CD4-positive, alpha-beta memory T cell (primary cell): ENCODE measurements around the gene PRRT2. TPM values are rescaled to one million over a fixed set of nuclear protein-coding genes. Genes with fewer than 3 reads are reported as not detected.
A peak's percentile ranks its signal among the peaks of the same experiment; 100 is the strongest.
"Not testable (repeated sequence)": the region's sequence is repeated elsewhere in the genome, so short reads cannot be mapped to it uniquely, and the experiment has no call there.

Source experiments
- CTCF ChIA-PET: fragments of 350-600 bp; sonication (Branson Sonifier 250); formaldehyde crosslinking; loops from one replicate; lab custom pipeline; 2021; ENCODE audit warnings: inconsistent platforms; ENCODE audit not compliant: partially characterized antibody; lab: Charles Lee
- POLR2A ChIA-PET: fragments of 350-600 bp; sonication (Branson Sonifier 250); formaldehyde crosslinking; loops from one replicate; lab custom pipeline; 2021; ENCODE audit not compliant: partially characterized antibody; lab: Charles Lee
- DNase-seq, 5 donors: peaks; one replicate each; pipeline versions ENCODE4 v3.0.0 to v3.0.0-alpha.2; 2020 to 2022; ENCODE audit warnings: mixed read lengths in 1 of 5
- H3K27ac ChIP-seq: one replicate; pipeline ENCODE4 v1.7.0; 2013; ENCODE audit warnings: low read depth, low read length
- H3K27me3 ChIP-seq: 2 replicates; pipeline ENCODE4 v1.7.0; 2013; ENCODE audit warnings: mild to moderate bottlenecking, low read length, moderate library complexity; ENCODE audit not compliant: insufficient read depth
- H3K36me3 ChIP-seq: 2 replicates; pipeline ENCODE4 v1.7.0; 2013; ENCODE audit warnings: mild to moderate bottlenecking, low read length, moderate library complexity; ENCODE audit not compliant: insufficient read depth
- H3K4me1 ChIP-seq: 2 replicates; pipeline ENCODE4 v1.7.0; 2013; ENCODE audit warnings: mild to moderate bottlenecking, low read length, moderate library complexity; ENCODE audit not compliant: insufficient read depth
- H3K4me3 ChIP-seq, 2 donors: one replicate each; pipeline ENCODE4 v1.7.0; 2013; ENCODE audit warnings: low read length in 2 of 2, mild to moderate bottlenecking in 1 of 2
- H3K9me3 ChIP-seq, 2 donors: one replicate each; pipeline ENCODE4 v1.7.0; 2013; ENCODE audit warnings: low read length in 2 of 2, control low read depth in 1 of 2; ENCODE audit not compliant: control insufficient read depth in 1 of 2
- H3K27ac Mint-ChIP-seq, 7 donors: one replicate each; pipeline ENCODE4 v1.8.0; 2020 to 2021; ENCODE audit warnings: mixed read lengths in 7 of 7, mild to moderate bottlenecking in 6 of 7, inconsistent platforms in 3 of 7, moderate library complexity in 3 of 7
- H3K27me3 Mint-ChIP-seq, 2 donors: one replicate each; pipeline ENCODE4 v1.8.0; 2020 to 2021; ENCODE audit warnings: mixed read lengths in 2 of 2
- H3K36me3 Mint-ChIP-seq, 2 donors: one replicate each; pipeline ENCODE4 v1.8.0; 2020 to 2021; ENCODE audit warnings: mixed read lengths in 2 of 2, inconsistent platforms in 1 of 2, mild to moderate bottlenecking in 1 of 2
- H3K4me1 Mint-ChIP-seq, 4 donors: one replicate each; pipeline ENCODE4 v1.8.0; 2020 to 2021; ENCODE audit warnings: mixed read lengths in 4 of 4, mild to moderate bottlenecking in 1 of 4
- H3K4me3 Mint-ChIP-seq, 8 donors: one replicate each; pipeline ENCODE4 v1.8.0; 2020 to 2021; ENCODE audit warnings: mixed read lengths in 8 of 8, mild to moderate bottlenecking in 7 of 8, moderate library complexity in 6 of 8, inconsistent platforms in 3 of 8
- H3K9me3 Mint-ChIP-seq, 8 donors: one replicate each; pipeline ENCODE4 v1.8.0; 2020 to 2021; ENCODE audit warnings: mixed read lengths in 8 of 8, mild to moderate bottlenecking in 5 of 8, inconsistent platforms in 3 of 8, moderate library complexity in 1 of 8
- intact Hi-C: fragments of 100-400 bp; cut with micrococcal nuclease; formaldehyde crosslinking; loops from one replicate; pipeline ENCODE4 v1.15.1; 2023
- polyA plus RNA-seq, 2 donors: library from polyadenylated mRNA; unstranded; fragments of 300-500 nt; fragmentation: Illumina TruSeq; gene quantifications; one replicate each; pipeline ENCODE4 v1.2.3, GENCODE V29; 2021
- total RNA-seq, 2 experiments: library from RNA; stranded (reverse); gene quantifications; one replicate each; pipeline ENCODE4 v1.2.3, GENCODE V29; 2021

The PRRT2 gene
- total and polyA plus RNA-seq, 4 experiments from 2014 or later: 0.20 to 6.9 (median 3.3) TPM

DNA sequence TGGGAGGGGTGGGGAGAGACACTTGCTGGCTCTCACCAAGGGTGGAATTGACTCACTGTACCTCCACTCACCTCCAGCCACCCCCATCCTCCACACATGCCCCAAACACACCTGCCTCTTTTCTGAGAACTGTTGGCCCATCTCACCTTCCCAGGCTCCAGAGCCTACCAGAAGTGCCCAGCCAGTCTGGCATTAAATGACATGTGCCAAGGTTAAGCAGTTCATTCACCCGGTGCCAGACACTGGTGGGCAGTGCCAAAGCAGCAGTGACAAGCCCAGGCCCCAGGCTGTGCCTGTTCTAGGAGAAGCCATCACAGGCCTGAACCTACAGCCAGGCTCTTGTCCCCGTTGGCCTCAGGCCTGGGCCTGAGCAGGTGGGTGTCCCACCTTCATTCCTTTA, 19.5 kb downstream of the PRRT2 start:
- Histone ChIP-seq H3K9me3 (no peaks in the 10 kb centered on the region), H3K4me1 (peaks cover 40% of the 10 kb centered on the region), H3K36me3 (peaks cover 42% of the 10 kb centered on the region), H3K27ac (no peak overlapping the region), H3K4me3 (no peak overlapping the region), H3K27me3 (no peaks in the 10 kb centered on the region)
- intact Hi-C loops: no loop called here
- Mint-ChIP-seq H3K4me3 (no peak overlapping the region), H3K36me3 (peaks cover 25 to 41% of the 10 kb centered on the region in 2 donors), H3K27me3 (no peaks in the 10 kb centered on the region), H3K9me3 (no peaks in the 10 kb centered on the region), H3K27ac (peak overlapping the region in 4 of 7 donors; percentile 44 to 80 (median 76)), H3K4me1 (peaks cover 18 to 46% (median 25%) of the 10 kb centered on the region in 4 donors)
- CTCF ChIA-PET: no interaction called here
- POLR2A ChIA-PET: no interaction called here
- peak in 1 of 5 donors; percentile 2 for DNase-seq

- peaks cover 52% of the 10 kb centered on the region for H3K36me3 ChIP-seq
- ChIA-PET CTCF (interaction anchor here (0.9 to 1.7 kb wide), 4 partner anchors 15 to 133 kb away, joined by 3 to 4 read pairs (median 3); partner anchors contain the start of gene PAGR1), POLR2A (interaction anchor here (0.6 to 3.4 kb wide), 4 partner anchors 9 to 94 kb away, joined by 4 to 11 read pairs (median 5); no protein-coding TSS in a partner anchor)
- Mint-ChIP-seq H3K27ac (peak overlapping the region in 1 of 7 donors; percentile 84), H3K4me1 (peaks cover 8 to 34% (median 14%) of the 10 kb centered on the region in 4 donors), H3K36me3 (peaks cover 35 to 52% of the 10 kb centered on the region in 2 donors)
- H3K4me1 ChIP-seq: peaks cover 23% of the 10 kb centered on the region
- H3K27ac ChIP-seq, intact Hi-C loops, H3K27me3 ChIP-seq, H3K9me3 ChIP-seq, H3K9me3 Mint-ChIP-seq, H3K27me3 Mint-ChIP-seq, H3K4me3 ChIP-seq, H3K4me3 Mint-ChIP-seq, DNase-seq: not testable (repeated sequence)
Measured at GRCh38 chr16:29833219-29833618, 21.2 kb downstream of the PRRT2 start.

- Mint-ChIP-seq H3K36me3 (peaks cover 37 to 60% of the 10 kb centered on the region in 2 donors), H3K27ac (peak overlapping the region in 3 of 7 donors; percentile 42 to 70 (median 65))
- POLR2A ChIA-PET: interaction anchor here (0.6 to 3.4 kb wide), 5 partner anchors 13 to 631 kb away, joined by 4 to 11 read pairs (median 5); no protein-coding TSS in a partner anchor
Measured at GRCh38 chr16:29834079-29834478, 22.1 kb downstream of the PRRT2 start.

DNA sequence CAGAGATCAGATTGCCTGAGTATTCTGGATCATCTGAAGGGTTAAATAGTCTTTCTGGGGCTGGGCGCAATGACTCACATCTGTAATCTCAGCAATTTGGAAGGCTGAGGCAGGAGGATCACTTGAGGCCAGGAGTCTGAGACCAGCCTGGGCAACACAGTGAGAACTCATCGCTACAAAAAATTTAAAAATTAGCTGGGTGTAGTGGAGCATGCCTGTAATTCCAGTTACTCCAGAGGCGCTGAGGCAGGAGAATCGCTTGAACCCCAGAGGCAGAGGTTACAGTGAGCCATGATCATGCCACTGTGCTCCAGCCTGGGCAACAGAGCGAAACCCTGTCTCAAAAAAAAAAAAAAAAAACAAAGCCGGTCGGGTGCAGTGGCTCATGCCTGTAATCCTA, 23.9 kb downstream of the PRRT2 start:
- no peak overlapping the region for H3K4me3 ChIP-seq
- intact Hi-C loops: no loop called here
- H3K36me3 Mint-ChIP-seq: peaks cover 41 to 69% of the 10 kb centered on the region in 2 donors
- DNase-seq: no peak
- no peaks in the 10 kb centered on the region for H3K27me3 ChIP-seq
- no peak overlapping the region for H3K27ac ChIP-seq
- H3K36me3 ChIP-seq: peaks cover 60% of the 10 kb centered on the region
- peak overlapping the region in 2 of 7 donors; percentile 79 for H3K27ac Mint-ChIP-seq
- H3K9me3 ChIP-seq: no peaks in the 10 kb centered on the region
- no peaks in the 10 kb centered on the region for H3K9me3 Mint-ChIP-seq
- H3K4me1 Mint-ChIP-seq: peaks cover under 1 to 9% (median 6%) of the 10 kb centered on the region in 4 donors
- CTCF ChIA-PET: interaction anchor here (0.7 kb wide), 1 partner anchor 35 kb away, joined by 3 read pairs; no protein-coding TSS in a partner anchor
- H3K4me3 Mint-ChIP-seq: no peak overlapping the region
- H3K4me1 ChIP-seq: peaks cover under 1% of the 10 kb centered on the region
- H3K27me3 Mint-ChIP-seq: no peaks in the 10 kb centered on the region
- POLR2A ChIA-PET: interaction anchor here (0.7 to 3.4 kb wide), 2 partner anchors 12 to 75 kb away, joined by 3 to 11 read pairs; no protein-coding TSS in a partner anchor

More at GRCh38 chr16:29834079-29834478, 22.1 kb downstream of the PRRT2 start:
- intact Hi-C loops: no loop called here
- peaks cover 59% of the 10 kb centered on the region for H3K36me3 ChIP-seq
- CTCF ChIA-PET: interaction anchor here (0.7 to 1.5 kb wide), 4 partner anchors 11 to 133 kb away, joined by 3 to 11 read pairs (median 4); no protein-coding TSS in a partner anchor
- no peaks in the 10 kb centered on the region for H3K27me3 Mint-ChIP-seq
- no peak overlapping the region for H3K4me3 Mint-ChIP-seq
- H3K9me3 ChIP-seq: no peaks in the 10 kb centered on the region
- H3K27ac ChIP-seq: no peak overlapping the region
- peaks cover 8 to 26% (median 14%) of the 10 kb centered on the region in 4 donors for H3K4me1 Mint-ChIP-seq
- no peaks in the 10 kb centered on the region for H3K27me3 ChIP-seq
- peak in 1 of 5 donors; percentile 17 for DNase-seq
- H3K4me1 ChIP-seq: peaks cover 14% of the 10 kb centered on the region
- no peak overlapping the region for H3K4me3 ChIP-seq
- H3K9me3 Mint-ChIP-seq: no peaks in the 10 kb centered on the region

GRCh38 chr16:29836623-29837022, 24.6 kb downstream of the PRRT2 start:
- Mint-ChIP-seq H3K4me1 (peaks cover 0 to 7% (median 5%) of the 10 kb centered on the region in 4 donors), H3K27me3 (no peaks in the 10 kb centered on the region), H3K27ac (no peak overlapping the region), H3K9me3 (no peaks in the 10 kb centered on the region), H3K36me3 (peaks cover 41 to 65% of the 10 kb centered on the region in 2 donors), H3K4me3 (no peak overlapping the region)
- POLR2A ChIA-PET: interaction anchor here (0.6 kb wide), 1 partner anchor 98 kb away, joined by 3 read pairs; no protein-coding TSS in a partner anchor
- Histone ChIP-seq H3K4me1 (no peaks in the 10 kb centered on the region), H3K36me3 (peaks cover 62% of the 10 kb centered on the region), H3K9me3 (no peaks in the 10 kb centered on the region), H3K27me3 (no peaks in the 10 kb centered on the region), H3K27ac (no peak overlapping the region), H3K4me3 (no peak overlapping the region)
- intact Hi-C loops: no loop called here
- peak in 1 of 5 donors; percentile 9 for DNase-seq
- CTCF ChIA-PET: interaction anchor here (0.6 to 0.7 kb wide), 2 partner anchors 10 to 36 kb away, joined by 3 read pairs; no protein-coding TSS in a partner anchor

- intact Hi-C loops: no loop called here
- no peaks in the 10 kb centered on the region for H3K27me3 ChIP-seq
- no peaks in the 10 kb centered on the region for H3K9me3 ChIP-seq
- DNase-seq: no peak
- Mint-ChIP-seq H3K4me3 (no peak overlapping the region), H3K9me3 (no peaks in the 10 kb centered on the region), H3K4me1 (peaks cover 0 to 3% (median under 1%) of the 10 kb centered on the region in 4 donors), H3K36me3 (peaks cover 40 to 67% of the 10 kb centered on the region in 2 donors), H3K27ac (no peak overlapping the region), H3K27me3 (no peaks in the 10 kb centered on the region)
- no peak overlapping the region for H3K27ac ChIP-seq
- H3K4me1 ChIP-seq: no peaks in the 10 kb centered on the region
- H3K36me3 ChIP-seq: peaks cover 68% of the 10 kb centered on the region
- no peak overlapping the region for H3K4me3 ChIP-seq
- ChIA-PET CTCF (interaction anchor here (1.0 to 3.1 kb wide), 2 partner anchors 8 to 11 kb away, joined by 3 to 18 read pairs; no protein-coding TSS in a partner anchor), POLR2A (interaction anchor here (0.6 to 1.5 kb wide), 3 partner anchors 10 to 30 kb away, joined by 3 to 9 read pairs (median 3); no protein-coding TSS in a partner anchor)
Measured at GRCh38 chr16:29837841-29838240, 25.8 kb downstream of the PRRT2 start.

DNA sequence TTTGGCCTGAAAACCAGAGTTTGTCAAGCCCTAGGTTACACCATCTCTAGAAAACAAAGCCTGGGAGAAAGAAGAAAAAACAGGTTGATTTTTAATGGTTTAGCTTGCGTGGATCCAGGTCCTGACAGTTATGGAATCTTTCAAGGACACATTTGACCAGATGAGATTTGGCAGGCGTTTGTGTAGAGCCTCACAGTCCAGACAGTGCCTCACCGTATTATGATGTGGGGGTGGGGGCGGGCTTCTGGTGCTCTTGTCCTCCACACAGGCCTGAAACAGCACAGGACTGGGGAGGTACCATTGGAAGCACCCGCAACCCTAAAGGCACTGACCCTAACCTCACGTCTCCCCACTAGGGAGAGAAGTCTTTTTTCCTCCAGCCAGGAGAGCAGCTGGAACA, 27.8 kb downstream of the PRRT2 start:
- POLR2A ChIA-PET: interaction anchor here (1.0 to 1.2 kb wide), 2 partner anchors 9 to 18 kb away, joined by 3 read pairs; no protein-coding TSS in a partner anchor
- Mint-ChIP-seq H3K9me3 (no peaks in the 10 kb centered on the region), H3K4me1 (peaks cover 0 to 3% (median 0%) of the 10 kb centered on the region in 4 donors), H3K36me3 (peaks cover 37 to 73% of the 10 kb centered on the region in 2 donors), H3K4me3 (no peak overlapping the region), H3K27ac (no peak overlapping the region), H3K27me3 (no peaks in the 10 kb centered on the region)
- intact Hi-C loops: no loop called here
- peaks cover 70% of the 10 kb centered on the region for H3K36me3 ChIP-seq
- no peaks in the 10 kb centered on the region for H3K4me1 ChIP-seq
- no peaks in the 10 kb centered on the region for H3K27me3 ChIP-seq
- H3K27ac ChIP-seq: no peak overlapping the region
- DNase-seq: no peak
- CTCF ChIA-PET: interaction anchor here (0.9 to 3.1 kb wide), 4 partner anchors 9 to 140 kb away, joined by 4 to 18 read pairs (median 4); partner anchors contain the start of gene MVP
- H3K4me3 ChIP-seq: no peak overlapping the region
- H3K9me3 ChIP-seq: no peaks in the 10 kb centered on the region
